ENCODE measurements around the gene HPCAL1.
A peak's percentile ranks its signal among the peaks of the same experiment; 100 is the strongest.

HPCAL1 gene

DNA sequence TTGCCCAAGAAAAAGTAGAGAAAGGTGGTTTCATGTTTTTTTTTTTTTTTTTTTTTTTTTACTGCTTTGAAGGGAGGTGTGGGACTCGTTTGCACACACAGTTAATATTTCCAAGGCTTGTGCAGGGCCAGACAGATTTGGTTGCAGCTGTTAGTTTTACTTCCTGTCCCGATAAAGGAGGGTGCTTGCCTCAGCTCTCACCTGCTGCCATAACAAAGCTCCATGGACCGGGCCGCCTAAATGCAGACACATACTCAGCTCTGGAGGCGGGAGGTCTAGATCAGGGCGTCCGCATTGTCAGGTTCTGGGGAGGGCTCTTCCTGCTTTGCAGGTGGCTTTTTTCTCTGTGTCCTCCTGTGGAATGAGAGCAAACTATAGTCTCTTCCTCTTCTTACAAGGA is 75.5 kb downstream of the HPCAL1 start:
- TF ChIP-seq TAF1 (IDR thresholded peaks at IDR 0.05; ENCODE audit: low read depth) (no peak), CEBPB (IDR thresholded peaks at IDR 0.05) (no peak), EP300 (IDR thresholded peaks at IDR 0.05; ENCODE audit: borderline replicate concordance) (no peak), TCF12 (IDR thresholded peaks at IDR 0.05; ENCODE audit: low read depth) (no peak), FOXM1 (IDR thresholded peaks at IDR 0.05; ENCODE audit: borderline replicate concordance, low read depth) (no peak), USF1 (IDR thresholded peaks at IDR 0.05) (no peak), CREB1 (IDR thresholded peaks at IDR 0.05; ENCODE audit: low read depth) (no peak), EGR1 (IDR thresholded peaks at IDR 0.05) (no peak), ZBTB7A (IDR thresholded peaks at IDR 0.05; ENCODE audit: low read depth) (no peak), NFIC (IDR thresholded peaks at IDR 0.05) (no peak), YY1 (IDR thresholded peaks at IDR 0.05; ENCODE audit: low read depth) (no peak), TEAD4 (IDR thresholded peaks at IDR 0.05) (no peak), RAD21 (IDR thresholded peaks at IDR 0.05; ENCODE audit: low read depth) (no peak)
- TF ChIP-seq, protein P1, sequence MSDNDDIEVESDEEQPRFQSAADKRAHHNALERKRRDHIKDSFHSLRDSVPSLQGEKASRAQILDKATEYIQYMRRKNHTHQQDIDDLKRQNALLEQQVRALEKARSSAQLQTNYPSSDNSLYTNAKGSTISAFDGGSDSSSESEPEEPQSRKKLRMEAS (IDR thresholded peaks at IDR 0.05) = no peak
- TF ChIP-seq, protein P2, sequence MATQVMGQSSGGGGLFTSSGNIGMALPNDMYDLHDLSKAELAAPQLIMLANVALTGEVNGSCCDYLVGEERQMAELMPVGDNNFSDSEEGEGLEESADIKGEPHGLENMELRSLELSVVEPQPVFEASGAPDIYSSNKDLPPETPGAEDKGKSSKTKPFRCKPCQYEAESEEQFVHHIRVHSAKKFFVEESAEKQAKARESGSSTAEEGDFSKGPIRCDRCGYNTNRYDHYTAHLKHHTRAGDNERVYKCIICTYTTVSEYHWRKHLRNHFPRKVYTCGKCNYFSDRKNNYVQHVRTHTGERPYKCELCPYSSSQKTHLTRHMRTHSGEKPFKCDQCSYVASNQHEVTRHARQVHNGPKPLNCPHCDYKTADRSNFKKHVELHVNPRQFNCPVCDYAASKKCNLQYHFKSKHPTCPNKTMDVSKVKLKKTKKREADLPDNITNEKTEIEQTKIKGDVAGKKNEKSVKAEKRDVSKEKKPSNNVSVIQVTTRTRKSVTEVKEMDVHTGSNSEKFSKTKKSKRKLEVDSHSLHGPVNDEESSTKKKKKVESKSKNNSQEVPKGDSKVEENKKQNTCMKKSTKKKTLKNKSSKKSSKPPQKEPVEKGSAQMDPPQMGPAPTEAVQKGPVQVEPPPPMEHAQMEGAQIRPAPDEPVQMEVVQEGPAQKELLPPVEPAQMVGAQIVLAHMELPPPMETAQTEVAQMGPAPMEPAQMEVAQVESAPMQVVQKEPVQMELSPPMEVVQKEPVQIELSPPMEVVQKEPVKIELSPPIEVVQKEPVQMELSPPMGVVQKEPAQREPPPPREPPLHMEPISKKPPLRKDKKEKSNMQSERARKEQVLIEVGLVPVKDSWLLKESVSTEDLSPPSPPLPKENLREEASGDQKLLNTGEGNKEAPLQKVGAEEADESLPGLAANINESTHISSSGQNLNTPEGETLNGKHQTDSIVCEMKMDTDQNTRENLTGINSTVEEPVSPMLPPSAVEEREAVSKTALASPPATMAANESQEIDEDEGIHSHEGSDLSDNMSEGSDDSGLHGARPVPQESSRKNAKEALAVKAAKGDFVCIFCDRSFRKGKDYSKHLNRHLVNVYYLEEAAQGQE (IDR thresholded peaks at IDR 0.05; ENCODE audit: low read depth) = no peak

GRCh38 chr2:10380048-10380926 is 77.6 kb downstream of the HPCAL1 start:
- no peak for TF ChIP-seq EP300 (IDR thresholded peaks at IDR 0.05; ENCODE audit: borderline replicate concordance)
- TF ChIP-seq NFIC (IDR thresholded peaks at IDR 0.05) = peak; percentile 77

DNA sequence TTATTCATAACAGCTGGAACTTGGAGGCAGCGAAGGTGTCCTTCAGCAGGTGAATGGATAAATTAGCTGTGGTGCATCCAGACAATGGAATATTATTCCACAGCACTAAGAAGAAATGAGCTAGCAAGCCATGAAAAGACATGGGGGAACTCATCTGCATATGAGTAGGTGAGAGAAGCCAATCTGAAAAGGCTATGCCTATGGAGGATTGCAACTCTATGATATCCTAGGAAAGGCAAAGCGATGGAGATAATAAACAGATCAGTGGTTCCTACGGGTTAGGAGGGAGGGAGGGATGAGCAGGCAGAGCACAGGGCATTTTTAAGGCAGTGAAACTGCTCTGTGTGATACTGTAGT is 79.3 kb downstream of the HPCAL1 start:
- TF ChIP-seq RAD21 (IDR thresholded peaks at IDR 0.05; ENCODE audit: low read depth) = no peak
- no peak for TF ChIP-seq FOXM1 (IDR thresholded peaks at IDR 0.05; ENCODE audit: borderline replicate concordance, low read depth)
- TF ChIP-seq EP300 (IDR thresholded peaks at IDR 0.05; ENCODE audit: borderline replicate concordance) = no peak
- TF ChIP-seq TCF12 (IDR thresholded peaks at IDR 0.05; ENCODE audit: low read depth) = no peak
- TF ChIP-seq TAF1 (IDR thresholded peaks at IDR 0.05; ENCODE audit: low read depth) = no peak
- TF ChIP-seq EGR1 (IDR thresholded peaks at IDR 0.05) = no peak
- no peak for TF ChIP-seq NFIC (IDR thresholded peaks at IDR 0.05)
- TF ChIP-seq TEAD4 (IDR thresholded peaks at IDR 0.05) = no peak
- no peak for TF ChIP-seq CEBPB (IDR thresholded peaks at IDR 0.05)
- no peak for TF ChIP-seq YY1 (IDR thresholded peaks at IDR 0.05; ENCODE audit: low read depth)
- no peak for TF ChIP-seq USF1 (IDR thresholded peaks at IDR 0.05)
- TF ChIP-seq, protein P2 (IDR thresholded peaks at IDR 0.05; ENCODE audit: low read depth) = no peak
- TF ChIP-seq CREB1 (IDR thresholded peaks at IDR 0.05; ENCODE audit: low read depth) = no peak
- TF ChIP-seq ZBTB7A (IDR thresholded peaks at IDR 0.05; ENCODE audit: low read depth) = no peak
- TF ChIP-seq, protein P1 (IDR thresholded peaks at IDR 0.05) = no peak

- no peak for TF ChIP-seq FOXM1 (IDR thresholded peaks at IDR 0.05; ENCODE audit: borderline replicate concordance, low read depth)
- no peak for TF ChIP-seq RAD21 (IDR thresholded peaks at IDR 0.05; ENCODE audit: low read depth)
- TF ChIP-seq TCF12 (IDR thresholded peaks at IDR 0.05; ENCODE audit: low read depth) = no peak
- TF ChIP-seq EGR1 (IDR thresholded peaks at IDR 0.05) = no peak
- TF ChIP-seq, protein P2 (IDR thresholded peaks at IDR 0.05; ENCODE audit: low read depth) = no peak
- TF ChIP-seq CEBPB (IDR thresholded peaks at IDR 0.05) = no peak
- TF ChIP-seq ZBTB7A (IDR thresholded peaks at IDR 0.05; ENCODE audit: low read depth) = no peak
- TF ChIP-seq, protein P1 (IDR thresholded peaks at IDR 0.05) = no peak
- no peak for TF ChIP-seq EP300 (IDR thresholded peaks at IDR 0.05; ENCODE audit: borderline replicate concordance)
- TF ChIP-seq CREB1 (IDR thresholded peaks at IDR 0.05; ENCODE audit: low read depth) = no peak
- no peak for TF ChIP-seq TAF1 (IDR thresholded peaks at IDR 0.05; ENCODE audit: low read depth)
- TF ChIP-seq TEAD4 (IDR thresholded peaks at IDR 0.05) = no peak
- no peak for TF ChIP-seq YY1 (IDR thresholded peaks at IDR 0.05; ENCODE audit: low read depth)
- TF ChIP-seq NFIC (IDR thresholded peaks at IDR 0.05) = no peak
- no peak for TF ChIP-seq USF1 (IDR thresholded peaks at IDR 0.05)
These were observed 79.8 kb downstream of the HPCAL1 start for GRCh38 chr2:10382354-10383061.
